HFF-Myc (cell line): ENCODE measurements around the gene FN1.

Source experiments
- DNase-seq: peaks from one replicate; pipeline ENCODE4 v3.0.0-alpha.2; 2011; ENCODE audit warnings: low read depth; ENCODE audit errors: extremely low read depth
- H3K4me3 ChIP-seq: replicated peaks from 2 replicates; pipeline ENCODE4 v1.5.1; 2011; ENCODE audit warnings: low read depth, mild to moderate bottlenecking, control low read depth, low read length
- TF ChIP-seq, protein P1 (sequence below): IDR thresholded peaks from 2 replicates; pipeline ENCODE4 v1.5.1; 2012; ENCODE audit warnings: mild to moderate bottlenecking, low read depth, low read length, control low read depth; ENCODE audit errors: missing control alignments

The FN1 gene

DNA sequence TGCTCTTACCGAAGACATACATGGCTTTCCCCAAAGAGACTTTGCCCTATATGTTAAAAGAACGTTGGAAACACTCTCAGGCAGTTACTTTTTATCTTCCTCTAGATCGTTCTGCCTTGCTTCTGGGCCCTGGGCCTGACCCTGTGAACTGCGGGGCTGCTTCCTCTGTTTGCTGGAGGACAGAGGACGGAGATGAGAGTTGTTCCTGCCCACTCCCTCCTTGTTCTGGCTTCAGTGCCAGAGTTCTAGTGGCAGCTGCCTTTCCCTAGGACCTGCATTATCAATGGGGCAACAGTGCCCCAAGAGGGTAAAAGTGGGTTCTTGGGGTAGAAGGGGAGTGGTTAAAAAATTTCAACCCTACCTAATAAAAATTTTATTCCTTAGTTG lies 6.5 kb upstream of the FN1 start:
- H3K4me3 ChIP-seq = no peak overlapping the region
- no peak for DNase-seq
- TF ChIP-seq, protein P1, sequence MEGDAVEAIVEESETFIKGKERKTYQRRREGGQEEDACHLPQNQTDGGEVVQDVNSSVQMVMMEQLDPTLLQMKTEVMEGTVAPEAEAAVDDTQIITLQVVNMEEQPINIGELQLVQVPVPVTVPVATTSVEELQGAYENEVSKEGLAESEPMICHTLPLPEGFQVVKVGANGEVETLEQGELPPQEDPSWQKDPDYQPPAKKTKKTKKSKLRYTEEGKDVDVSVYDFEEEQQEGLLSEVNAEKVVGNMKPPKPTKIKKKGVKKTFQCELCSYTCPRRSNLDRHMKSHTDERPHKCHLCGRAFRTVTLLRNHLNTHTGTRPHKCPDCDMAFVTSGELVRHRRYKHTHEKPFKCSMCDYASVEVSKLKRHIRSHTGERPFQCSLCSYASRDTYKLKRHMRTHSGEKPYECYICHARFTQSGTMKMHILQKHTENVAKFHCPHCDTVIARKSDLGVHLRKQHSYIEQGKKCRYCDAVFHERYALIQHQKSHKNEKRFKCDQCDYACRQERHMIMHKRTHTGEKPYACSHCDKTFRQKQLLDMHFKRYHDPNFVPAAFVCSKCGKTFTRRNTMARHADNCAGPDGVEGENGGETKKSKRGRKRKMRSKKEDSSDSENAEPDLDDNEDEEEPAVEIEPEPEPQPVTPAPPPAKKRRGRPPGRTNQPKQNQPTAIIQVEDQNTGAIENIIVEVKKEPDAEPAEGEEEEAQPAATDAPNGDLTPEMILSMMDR = no peak

DNA sequence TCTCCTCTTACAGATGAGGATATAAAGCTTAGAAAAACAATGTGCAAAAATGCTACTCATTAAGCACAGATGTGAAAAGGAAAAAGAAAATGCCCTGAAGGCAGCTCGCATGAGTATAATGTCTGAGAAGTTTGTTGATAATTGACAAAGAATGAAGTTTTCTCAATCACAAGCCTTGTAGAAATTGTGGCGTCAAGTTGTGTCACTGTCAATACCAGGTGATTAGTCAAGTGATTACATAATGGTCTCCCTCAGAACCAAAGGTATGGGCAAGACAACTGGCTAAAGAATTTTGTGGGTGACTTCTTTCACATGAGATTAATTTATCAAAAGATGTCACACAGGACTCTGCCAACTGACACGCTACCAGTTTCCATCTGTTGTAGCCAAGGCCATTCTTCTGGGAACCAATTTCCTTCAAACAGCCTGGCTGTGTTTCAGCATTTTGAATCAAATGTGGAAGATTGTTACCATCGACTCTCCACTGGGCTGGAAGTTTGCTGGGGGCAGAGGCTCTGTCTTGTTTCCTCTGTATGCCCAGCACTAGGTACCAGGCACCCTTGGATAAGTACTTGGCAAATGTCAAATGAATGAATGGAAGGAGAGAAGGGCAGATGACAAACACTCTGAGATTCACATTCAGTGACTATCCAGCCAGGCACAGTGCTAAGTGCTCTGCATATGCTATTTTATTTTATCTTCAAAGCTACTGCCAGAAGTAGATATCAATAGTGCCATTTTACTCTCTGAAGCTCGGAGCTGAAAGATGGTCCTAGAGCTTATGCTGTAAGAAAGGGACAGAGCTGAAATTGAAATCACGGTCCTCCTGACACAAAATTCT lies 5.9 kb upstream of the FN1 start:
- no peak overlapping the region for H3K4me3 ChIP-seq
- TF ChIP-seq, protein P1 = no peak
- no peak for DNase-seq

DNA sequence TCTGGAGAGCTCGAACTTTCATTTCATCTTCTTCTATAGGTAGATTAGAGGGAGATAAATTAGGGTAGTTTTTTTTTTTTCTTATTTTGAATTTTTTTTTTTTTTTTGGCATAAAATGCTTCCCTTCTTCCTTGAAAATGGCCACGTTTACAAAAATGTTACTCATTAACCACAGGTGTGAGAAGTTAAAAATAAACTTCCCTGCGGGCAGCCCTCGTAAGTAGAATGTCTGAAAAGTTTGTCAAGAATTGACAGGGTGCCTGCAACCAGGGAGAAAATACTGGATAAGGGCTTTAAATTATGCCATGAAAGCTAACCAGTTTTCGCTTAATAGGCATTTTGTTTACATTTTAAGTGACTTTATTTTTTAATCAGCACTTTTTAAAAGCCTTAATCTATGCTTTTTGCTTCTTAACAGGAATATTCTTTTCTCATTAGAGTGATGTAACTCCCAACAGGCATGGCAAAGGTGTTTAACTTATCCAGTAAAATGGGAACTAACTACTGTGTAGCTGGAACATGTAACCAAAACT lies 4.2 kb upstream of the FN1 start:
- no peak for DNase-seq
- H3K4me3 ChIP-seq = no peak overlapping the region
- TF ChIP-seq, protein P1 = no peak

DNA sequence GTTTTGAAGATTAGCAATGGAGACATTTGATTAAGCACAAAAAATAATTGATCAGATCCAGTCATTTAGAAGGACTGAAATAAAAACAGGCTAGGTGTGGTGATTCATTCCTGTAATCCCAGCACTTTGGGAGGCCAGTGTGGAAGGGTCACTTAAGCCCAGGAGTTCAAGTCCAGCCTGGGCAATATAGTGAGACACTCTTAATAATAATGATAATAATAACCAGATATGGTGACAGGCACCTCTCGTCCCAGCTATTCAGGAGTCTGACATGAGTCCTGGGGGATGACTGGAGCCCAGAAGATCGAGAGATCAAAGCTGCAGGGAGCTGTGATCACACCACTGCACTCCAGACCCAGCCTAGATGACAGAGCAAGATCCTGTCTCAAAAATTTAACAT lies 3.5 kb upstream of the FN1 start:
- DNase-seq = no peak
- TF ChIP-seq, protein P1 = no peak
- no peak overlapping the region for H3K4me3 ChIP-seq

DNA sequence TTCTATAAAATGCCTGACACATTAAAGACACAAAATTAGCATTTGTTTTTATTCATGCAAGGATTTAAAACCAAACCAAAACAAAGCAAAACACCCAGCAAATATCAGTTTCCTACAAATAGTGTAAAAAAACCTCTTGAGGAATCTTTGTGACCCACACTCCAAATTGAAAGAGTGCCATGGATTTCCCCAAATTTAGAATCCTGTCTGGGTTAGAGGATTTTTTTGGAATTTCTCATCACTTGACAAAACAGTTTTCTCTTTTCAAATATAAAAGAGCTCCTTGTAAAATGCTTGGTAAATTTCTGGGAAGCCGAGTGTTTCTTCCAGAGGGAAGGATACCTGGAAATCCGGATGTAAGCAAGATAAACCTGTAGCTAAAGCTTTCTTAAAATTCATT lies 1.7 kb upstream of the FN1 start:
- DNase-seq = no peak
- peak overlapping the region; percentile 85; the same call in 1 of the 2 replicates for H3K4me3 ChIP-seq
- TF ChIP-seq, protein P1 = no peak

DNA sequence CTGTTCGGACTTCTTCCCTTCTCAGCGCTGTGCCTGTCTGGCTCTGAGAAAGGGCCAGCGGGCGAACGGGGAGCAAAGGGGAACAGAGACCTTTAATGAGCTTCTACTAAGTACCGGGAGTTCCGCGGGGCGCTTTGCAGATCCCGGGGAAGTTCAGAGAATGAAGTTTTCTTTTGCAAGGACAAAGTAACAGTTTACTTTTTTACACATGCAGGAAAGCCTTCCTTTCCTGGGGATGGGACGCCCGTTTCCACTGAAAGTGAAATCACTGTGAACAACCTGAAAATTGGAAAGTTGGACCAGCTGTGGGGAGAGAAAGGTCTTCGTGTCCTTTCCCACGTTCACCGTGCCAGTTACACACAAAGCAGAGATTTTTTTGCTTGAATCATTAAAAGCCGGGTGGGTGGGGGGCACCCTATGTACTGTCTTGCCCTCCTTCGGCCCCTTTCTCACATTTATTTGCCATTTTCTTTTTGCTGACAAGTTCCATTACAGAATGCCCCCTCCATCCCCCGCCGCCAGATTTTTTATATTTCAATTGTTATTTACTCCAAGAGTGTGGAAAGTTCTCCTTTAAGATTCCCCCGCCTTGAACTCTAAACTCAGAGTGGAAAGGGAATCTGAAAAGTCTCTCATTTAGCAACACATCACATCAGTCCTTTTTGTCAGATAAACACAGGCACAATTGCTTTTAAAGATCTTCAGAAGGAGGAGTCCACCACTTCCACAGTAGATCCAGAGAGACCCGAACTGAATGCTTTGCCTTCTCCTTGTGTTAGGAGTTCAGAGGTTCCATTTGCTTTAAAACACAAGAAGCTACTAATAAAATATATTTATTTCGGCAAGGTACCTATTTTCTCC lies 1.1 kb upstream of the FN1 start:
- DNase-seq = no peak
- TF ChIP-seq, protein P1 = no peak
- peak overlapping the region; percentile 85 for H3K4me3 ChIP-seq
